Measurements from ENCODE around the gene RB1. TPM values are rescaled to one million over a fixed set of nuclear protein-coding genes. Genes with fewer than 3 reads are reported as not detected.

The RB1 gene
- polyA plus RNA-seq, 4 donors, result 42.1 to 49.1 (median 45.5) TPM

DNA sequence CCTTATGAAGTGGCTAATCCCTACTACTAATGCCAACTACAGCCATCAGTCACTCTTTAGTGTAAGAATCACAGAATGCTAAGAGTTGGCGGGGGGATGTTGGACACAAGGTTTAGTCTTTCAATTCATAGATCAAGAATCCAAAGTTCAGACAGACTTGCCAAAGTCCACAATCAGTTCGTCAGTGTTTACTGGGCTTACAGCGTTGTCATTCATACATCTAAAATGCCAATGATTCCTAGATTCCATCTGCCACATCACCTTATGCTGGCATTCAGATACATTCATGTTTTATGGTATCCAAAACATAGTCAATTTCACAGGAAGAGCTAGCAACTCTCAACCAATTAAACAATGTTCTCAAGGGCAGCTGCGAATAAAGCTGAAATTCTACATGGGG lies 211.2 kb downstream of the RB1 start:
- DNase-seq (ENCODE audit: low read depth in 4 of 4, low spot score in 2 of 4), result no peak

- DNase-seq (ENCODE audit: low read depth in 4 of 4, low spot score in 2 of 4), result no peak
Observed at GRCh38 chr13:48515732-48516131, 212.2 kb downstream of the RB1 start.

GRCh38 chr13:48518083-48518482 lies 214.5 kb downstream of the RB1 start:
- DNase-seq (ENCODE audit: low read depth in 4 of 4, low spot score in 2 of 4), result no peak

GRCh38 chr13:48526286-48526685 lies 222.7 kb downstream of the RB1 start:
- no peak for DNase-seq (ENCODE audit: low read depth in 4 of 4, low spot score in 2 of 4)

- DNase-seq (ENCODE audit: low read depth in 4 of 4, low spot score in 2 of 4), result no peak
Observed at GRCh38 chr13:48527955-48528354, 224.4 kb downstream of the RB1 start.

GRCh38 chr13:48528720-48529119 lies 225.2 kb downstream of the RB1 start:
- DNase-seq (ENCODE audit: low read depth in 4 of 4, low spot score in 2 of 4), result no peak

DNA sequence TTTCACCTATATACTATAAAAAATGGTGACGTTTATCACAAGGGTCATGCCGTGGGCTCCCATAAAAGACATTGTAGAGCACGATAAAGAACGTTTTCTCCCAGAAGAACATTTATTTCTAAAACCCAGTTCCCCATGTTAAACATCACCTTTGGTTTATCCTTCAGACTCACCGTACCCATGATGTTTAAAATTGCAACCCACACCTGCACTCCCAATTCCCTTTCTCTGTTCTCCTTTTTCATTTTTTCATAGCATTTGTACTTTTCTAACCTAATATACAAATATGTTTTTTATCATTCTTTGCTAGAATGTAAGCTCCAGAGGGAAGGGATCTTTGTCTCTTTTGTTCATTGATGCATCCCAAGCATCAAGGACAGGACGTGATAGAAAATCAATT lies 227.3 kb downstream of the RB1 start:
- DNase-seq (ENCODE audit: low read depth in 4 of 4, low spot score in 2 of 4), result no peak

Other genes with a start within 250 kb of the RB1 start
- 100 to 1,000 TPM in 1 of 4 donors, 10 to 100 TPM in 3; 79.8 to 106 (median 86.0) TPM for gene MED4, start 208.6 kb upstream of the RB1 start, polyA plus RNA-seq (ENCODE audit: insufficient read length in 4 of 4)
- 1,000 to 10,000 TPM; 1,265 to 1,775 (median 1,416) TPM for gene ITM2B, start 70.5 kb upstream of the RB1 start, polyA plus RNA-seq (ENCODE audit: insufficient read length in 4 of 4)
- 10 to 100 TPM; 31.3 to 56.8 (median 39.0) TPM for gene LPAR6, start 109.4 kb downstream of the RB1 start, polyA plus RNA-seq (ENCODE audit: insufficient read length in 4 of 4)
- gene RCBTB2, start 229.3 kb downstream of the RB1 start, polyA plus RNA-seq (ENCODE audit: insufficient read length in 4 of 4), result 10 to 100 TPM; 57.1 to 65.2 (median 59.5) TPM